HEK293 (cell line): Measurements from ENCODE around the gene PGGHG.
A peak's percentile ranks its signal among the peaks of the same experiment; 100 is the strongest.
"Not testable (repeated sequence)": the region's sequence is repeated elsewhere in the genome, so short reads cannot be mapped to it uniquely, and the experiment has no call there.

Source experiments
- CTCF ChIA-PET: fragments of 350-600 bp; formaldehyde crosslinking; extraction: SDS; loops from one replicate; lab custom pipeline; 2021; ENCODE audit warnings: antibody characterized with exemption; lab: Yijun Ruan, JAX
- POLR2A ChIA-PET: fragments of 300-600 bp; formaldehyde crosslinking; extraction: SDS; loops from one replicate; lab custom pipeline; 2020; ENCODE audit warnings: antibody characterized with exemption, inconsistent platforms; lab: Yijun Ruan, JAX
- H3K27ac ChIP-seq: fragments of 200-500 bp; sonication (Bioruptor generic); 2 replicates; pipeline ENCODE4 v1.5.1; 2014; ENCODE audit warnings: low read depth, low read length, control low read depth, inconsistent platforms; ENCODE audit errors: extremely low read depth
- H3K36me3 ChIP-seq, 2 experiments: fragments of 200-500 bp in 1 of 2; sonication (Bioruptor generic) in 1 of 2; 1 replicate in 1 of 2; 2 replicates in 1 of 2; pipeline ENCODE4 v1.5.1; 2014 to 2017; ENCODE audit warnings: inconsistent platforms in 2 of 2, low read length in 2 of 2; ENCODE audit not compliant: control insufficient read depth in 2 of 2, insufficient read depth in 1 of 2
- H3K4me1 ChIP-seq: fragments of 200-500 bp; sonication (Bioruptor generic); 2 replicates; pipeline ENCODE4 v1.5.1; 2014; ENCODE audit warnings: mild to moderate bottlenecking, low read length, inconsistent platforms; ENCODE audit not compliant: control insufficient read depth, insufficient read depth
- H3K4me3 ChIP-seq: 2 replicates; pipeline ENCODE4 v1.5.1; 2011; ENCODE audit warnings: low read depth, mild to moderate bottlenecking, control low read depth, low read length, moderate library complexity
- H3K9me3 ChIP-seq: fragments of 200-500 bp; sonication (Bioruptor generic); 2 replicates; pipeline ENCODE4 v1.5.1; 2014; ENCODE audit warnings: low read depth, low read length, inconsistent platforms; ENCODE audit not compliant: control insufficient read depth, insufficient read depth
- HOXD13 ChIP-seq: sonication (generic); formaldehyde crosslinking; IDR thresholded peaks from 2 replicates; pipeline ENCODE4 v1.8.0; 2022; ENCODE audit warnings: missing genetic modification reagents, borderline replicate concordance
- MEIS1 ChIP-seq: sonication (generic); formaldehyde crosslinking; IDR thresholded peaks from 2 replicates; pipeline ENCODE4 v1.8.1; 2022; ENCODE audit warnings: missing genetic modification reagents, mild to moderate bottlenecking, borderline replicate concordance
- MYNN ChIP-seq: fragments of 450-650 bp; formaldehyde crosslinking; IDR thresholded peaks from 2 replicates; pipeline ENCODE4 v1.5.1; 2016; ENCODE audit warnings: missing biosample characterization, missing genetic modification characterization, borderline replicate concordance
- ZBTB17 ChIP-seq: fragments of 450-650 bp; formaldehyde crosslinking; IDR thresholded peaks from 2 replicates; pipeline ENCODE4 v1.5.1; 2016; ENCODE audit warnings: missing biosample characterization, missing genetic modification characterization
- ZBTB8A ChIP-seq: fragments of 450-650 bp; formaldehyde crosslinking; IDR thresholded peaks from 2 replicates; pipeline ENCODE4 v1.5.1; 2016; ENCODE audit warnings: missing biosample characterization, missing genetic modification characterization
- ZEB2 ChIP-seq: fragments of 450-650 bp; formaldehyde crosslinking; IDR thresholded peaks from 2 replicates; pipeline ENCODE4 v1.5.1; 2016; ENCODE audit warnings: missing biosample characterization, missing genetic modification characterization
- ZNF174 ChIP-seq: fragments of 450-650 bp; formaldehyde crosslinking; IDR thresholded peaks from 2 replicates; pipeline ENCODE4 v1.5.0; 2017; ENCODE audit warnings: missing biosample characterization, mild to moderate bottlenecking, missing genetic modification characterization
- ZNF24 ChIP-seq: fragments of 450-650 bp; formaldehyde crosslinking; IDR thresholded peaks from 2 replicates; pipeline ENCODE4 v1.5.1; 2016; ENCODE audit warnings: missing biosample characterization, missing genetic modification characterization
- ZNF354C ChIP-seq: fragments of 450-650 bp; formaldehyde crosslinking; IDR thresholded peaks from 2 replicates; pipeline ENCODE4 v1.5.1; 2016; ENCODE audit warnings: missing biosample characterization, missing genetic modification characterization, low read depth, borderline replicate concordance
- ZNF416 ChIP-seq: fragments of 450-650 bp; formaldehyde crosslinking; IDR thresholded peaks from 2 replicates; pipeline ENCODE4 v1.5.1; 2016; ENCODE audit warnings: missing biosample characterization, missing genetic modification characterization
- ZNF48 ChIP-seq: fragments of 450-650 bp; formaldehyde crosslinking; IDR thresholded peaks from 2 replicates; pipeline ENCODE4 v1.5.1; 2016; ENCODE audit warnings: missing biosample characterization, missing genetic modification characterization
- ZNF529 ChIP-seq: fragments of 450-650 bp; formaldehyde crosslinking; IDR thresholded peaks from 2 replicates; pipeline ENCODE4 v1.5.1; 2017; ENCODE audit warnings: missing genetic modification characterization, missing biosample characterization; ENCODE audit not compliant: insufficient replicate concordance
- ZNF571 ChIP-seq: fragments of 450-650 bp; formaldehyde crosslinking; IDR thresholded peaks from 2 replicates; pipeline ENCODE4 v1.5.0; 2017; ENCODE audit warnings: missing biosample characterization, missing genetic modification characterization
- ZNF654 ChIP-seq: fragments of 450-650 bp; formaldehyde crosslinking; IDR thresholded peaks from 2 replicates; pipeline ENCODE4 v1.5.1; 2016; ENCODE audit warnings: low read depth, missing biosample characterization, missing genetic modification characterization
- ZNF776 ChIP-seq: fragments of 450-650 bp; formaldehyde crosslinking; IDR thresholded peaks from 2 replicates; pipeline ENCODE4 v1.5.0; 2017; ENCODE audit warnings: missing biosample characterization, missing genetic modification characterization, borderline replicate concordance
- TF ChIP-seq, protein P1 (sequence below): fragments of 450-650 bp; formaldehyde crosslinking; IDR thresholded peaks from 2 replicates; pipeline ENCODE4 v1.5.1; 2016; ENCODE audit warnings: missing biosample characterization, missing genetic modification characterization

Gene PGGHG

GRCh38 chr11:315516-315994 is 26.6 kb downstream of the PGGHG start:
- H3K27ac ChIP-seq: no peak overlapping the region
- no peak for TF ChIP-seq ZBTB8A (tag by site-specific recombination)
- H3K4me3 ChIP-seq: no peak overlapping the region
- CTCF ChIA-PET: interaction anchor here (0.6 kb wide), 1 partner anchor 45 kb away, joined by 3 read pairs; no protein-coding TSS in a partner anchor
- H3K36me3 ChIP-seq: no peaks in the 10 kb centered on the region
- no peaks in the 10 kb centered on the region for H3K9me3 ChIP-seq
- POLR2A ChIA-PET: no interaction called here
- no peaks in the 10 kb centered on the region for H3K4me1 ChIP-seq

DNA sequence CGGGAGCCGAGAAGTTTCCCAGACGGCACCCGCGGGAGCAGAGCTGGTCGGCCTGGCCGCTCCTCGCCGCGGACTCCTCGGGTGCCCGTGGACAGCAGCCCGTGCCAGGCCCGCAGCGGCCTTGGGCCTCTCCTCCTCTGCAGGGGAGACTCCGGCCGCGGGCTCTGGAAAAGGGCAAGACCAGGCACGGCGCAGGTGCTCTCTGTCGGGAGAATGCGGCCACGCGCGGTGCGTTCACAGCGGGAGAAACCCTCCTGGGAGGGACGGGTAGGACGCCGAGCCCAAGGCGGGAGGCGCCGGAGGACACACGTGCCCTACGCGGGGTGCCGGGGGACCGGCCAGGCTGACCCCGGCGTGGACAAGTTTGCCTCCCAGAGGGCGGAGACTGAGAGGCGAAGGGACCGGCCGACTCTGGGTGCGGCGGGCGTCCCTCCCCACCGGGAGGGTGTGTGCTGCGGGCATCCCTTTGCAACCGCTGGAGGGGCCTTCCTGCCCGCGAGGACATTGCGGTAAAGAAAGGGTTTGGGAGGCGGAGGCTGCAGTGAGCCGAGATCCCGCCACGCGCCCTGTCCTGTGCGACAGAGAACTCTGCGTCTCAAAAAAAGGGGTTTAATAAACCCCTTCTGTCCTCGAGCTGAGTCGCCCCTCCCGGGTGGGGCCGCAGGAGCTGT is 27.2 kb downstream of the PGGHG start:
- ChIA-PET CTCF (interaction anchor here (0.6 to 1.5 kb wide), 3 partner anchors 13 to 44 kb away, joined by 3 to 6 read pairs (median 4); no protein-coding TSS in a partner anchor), POLR2A (no interaction called here)
- no peak for TF ChIP-seq MYNN (tag by site-specific recombination)
- Histone ChIP-seq H3K9me3 (no peaks in the 10 kb centered on the region), H3K27ac (no peak overlapping the region), H3K36me3 (no peaks in the 10 kb centered on the region), H3K4me1 (no peaks in the 10 kb centered on the region), H3K4me3 (no peak overlapping the region)

GRCh38 chr11:316891-317301 is 28.0 kb downstream of the PGGHG start:
- CTCF ChIA-PET: interaction anchor here (0.9 to 1.7 kb wide), 5 partner anchors 8 to 46 kb away, joined by 3 to 11 read pairs (median 4); partner anchors contain the start of gene IFITM2
- TF ChIP-seq ZNF416 (tag by site-specific recombination) (no peak), ZNF571 (tag by site-specific recombination) (no peak), MEIS1 (no peak), ZNF24 (tag by site-specific recombination) (no peak), ZNF48 (tag by site-specific recombination) (no peak), ZNF776 (tag by site-specific recombination) (no peak), ZNF174 (tag by site-specific recombination) (no peak), ZBTB17 (tag by site-specific recombination) (no peak), ZNF529 (no peak), HOXD13 (CRISPR knock-in tag) (no peak), ZNF354C (no peak), ZNF654 (tag by site-specific recombination) (no peak), ZEB2 (tag by site-specific recombination) (no peak)
- TF ChIP-seq, protein P1, sequence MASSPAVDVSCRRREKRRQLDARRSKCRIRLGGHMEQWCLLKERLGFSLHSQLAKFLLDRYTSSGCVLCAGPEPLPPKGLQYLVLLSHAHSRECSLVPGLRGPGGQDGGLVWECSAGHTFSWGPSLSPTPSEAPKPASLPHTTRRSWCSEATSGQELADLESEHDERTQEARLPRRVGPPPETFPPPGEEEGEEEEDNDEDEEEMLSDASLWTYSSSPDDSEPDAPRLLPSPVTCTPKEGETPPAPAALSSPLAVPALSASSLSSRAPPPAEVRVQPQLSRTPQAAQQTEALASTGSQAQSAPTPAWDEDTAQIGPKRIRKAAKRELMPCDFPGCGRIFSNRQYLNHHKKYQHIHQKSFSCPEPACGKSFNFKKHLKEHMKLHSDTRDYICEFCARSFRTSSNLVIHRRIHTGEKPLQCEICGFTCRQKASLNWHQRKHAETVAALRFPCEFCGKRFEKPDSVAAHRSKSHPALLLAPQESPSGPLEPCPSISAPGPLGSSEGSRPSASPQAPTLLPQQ (tag by site-specific recombination): no peak

GRCh38 chr11:317668-318404 is 28.9 kb downstream of the PGGHG start:
- H3K9me3 ChIP-seq, H3K36me3 ChIP-seq, H3K4me1 ChIP-seq, H3K27ac ChIP-seq, POLR2A ChIA-PET, H3K4me3 ChIP-seq: not testable (repeated sequence)
- CTCF ChIA-PET: interaction anchor here (0.6 to 1.7 kb wide), 9 partner anchors 9 to 67 kb away, joined by 3 to 11 read pairs (median 3); partner anchors contain the start of gene IFITM2

More at GRCh38 chr11:316891-317301, 28.0 kb downstream of the PGGHG start:
- no peaks in the 10 kb centered on the region for H3K36me3 ChIP-seq
- no peaks in the 10 kb centered on the region for H3K9me3 ChIP-seq
- H3K4me3 ChIP-seq: no peak overlapping the region
- POLR2A ChIA-PET: no interaction called here
- H3K4me1 ChIP-seq: no peaks in the 10 kb centered on the region
- H3K27ac ChIP-seq: no peak overlapping the region

GRCh38 chr11:318405-319120 is 29.6 kb downstream of the PGGHG start:
- POLR2A ChIA-PET, H3K27ac ChIP-seq, H3K4me1 ChIP-seq, H3K36me3 ChIP-seq, H3K9me3 ChIP-seq: not testable (repeated sequence)
- peak overlapping the region; percentile 27 for H3K4me3 ChIP-seq
- CTCF ChIA-PET: interaction anchor here (1.0 to 1.7 kb wide), 3 partner anchors 12 to 67 kb away, joined by 3 to 11 read pairs (median 4); partner anchors contain the start of gene IFITM2
